ENCODE data around the gene TRPM7.

DNA sequence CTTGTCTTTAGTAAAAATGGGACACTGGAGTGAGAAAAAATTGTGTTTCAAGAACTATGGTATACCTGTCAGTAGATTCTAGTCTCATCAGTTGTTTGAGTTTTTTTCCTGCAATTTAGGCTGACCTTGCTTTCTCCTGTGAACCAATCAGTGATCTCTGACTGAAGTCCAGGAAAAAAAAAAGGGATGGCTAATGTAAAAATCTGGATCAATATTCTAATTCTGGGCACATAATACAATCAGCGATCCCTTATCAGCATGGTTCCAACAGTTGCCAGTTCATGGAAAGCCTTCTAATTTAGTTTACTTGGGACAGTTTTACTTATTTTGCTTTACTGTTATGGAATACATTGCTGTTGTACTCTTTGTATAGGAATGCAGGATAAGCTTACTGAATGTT lies 17.0 kb downstream of the TRPM7 start:
- TF ChIP-seq, protein P1, sequence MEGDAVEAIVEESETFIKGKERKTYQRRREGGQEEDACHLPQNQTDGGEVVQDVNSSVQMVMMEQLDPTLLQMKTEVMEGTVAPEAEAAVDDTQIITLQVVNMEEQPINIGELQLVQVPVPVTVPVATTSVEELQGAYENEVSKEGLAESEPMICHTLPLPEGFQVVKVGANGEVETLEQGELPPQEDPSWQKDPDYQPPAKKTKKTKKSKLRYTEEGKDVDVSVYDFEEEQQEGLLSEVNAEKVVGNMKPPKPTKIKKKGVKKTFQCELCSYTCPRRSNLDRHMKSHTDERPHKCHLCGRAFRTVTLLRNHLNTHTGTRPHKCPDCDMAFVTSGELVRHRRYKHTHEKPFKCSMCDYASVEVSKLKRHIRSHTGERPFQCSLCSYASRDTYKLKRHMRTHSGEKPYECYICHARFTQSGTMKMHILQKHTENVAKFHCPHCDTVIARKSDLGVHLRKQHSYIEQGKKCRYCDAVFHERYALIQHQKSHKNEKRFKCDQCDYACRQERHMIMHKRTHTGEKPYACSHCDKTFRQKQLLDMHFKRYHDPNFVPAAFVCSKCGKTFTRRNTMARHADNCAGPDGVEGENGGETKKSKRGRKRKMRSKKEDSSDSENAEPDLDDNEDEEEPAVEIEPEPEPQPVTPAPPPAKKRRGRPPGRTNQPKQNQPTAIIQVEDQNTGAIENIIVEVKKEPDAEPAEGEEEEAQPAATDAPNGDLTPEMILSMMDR (IDR thresholded peaks at IDR 0.05; ENCODE audit: insufficient read depth, low read length): no peak
- TF ChIP-seq, protein P2, sequence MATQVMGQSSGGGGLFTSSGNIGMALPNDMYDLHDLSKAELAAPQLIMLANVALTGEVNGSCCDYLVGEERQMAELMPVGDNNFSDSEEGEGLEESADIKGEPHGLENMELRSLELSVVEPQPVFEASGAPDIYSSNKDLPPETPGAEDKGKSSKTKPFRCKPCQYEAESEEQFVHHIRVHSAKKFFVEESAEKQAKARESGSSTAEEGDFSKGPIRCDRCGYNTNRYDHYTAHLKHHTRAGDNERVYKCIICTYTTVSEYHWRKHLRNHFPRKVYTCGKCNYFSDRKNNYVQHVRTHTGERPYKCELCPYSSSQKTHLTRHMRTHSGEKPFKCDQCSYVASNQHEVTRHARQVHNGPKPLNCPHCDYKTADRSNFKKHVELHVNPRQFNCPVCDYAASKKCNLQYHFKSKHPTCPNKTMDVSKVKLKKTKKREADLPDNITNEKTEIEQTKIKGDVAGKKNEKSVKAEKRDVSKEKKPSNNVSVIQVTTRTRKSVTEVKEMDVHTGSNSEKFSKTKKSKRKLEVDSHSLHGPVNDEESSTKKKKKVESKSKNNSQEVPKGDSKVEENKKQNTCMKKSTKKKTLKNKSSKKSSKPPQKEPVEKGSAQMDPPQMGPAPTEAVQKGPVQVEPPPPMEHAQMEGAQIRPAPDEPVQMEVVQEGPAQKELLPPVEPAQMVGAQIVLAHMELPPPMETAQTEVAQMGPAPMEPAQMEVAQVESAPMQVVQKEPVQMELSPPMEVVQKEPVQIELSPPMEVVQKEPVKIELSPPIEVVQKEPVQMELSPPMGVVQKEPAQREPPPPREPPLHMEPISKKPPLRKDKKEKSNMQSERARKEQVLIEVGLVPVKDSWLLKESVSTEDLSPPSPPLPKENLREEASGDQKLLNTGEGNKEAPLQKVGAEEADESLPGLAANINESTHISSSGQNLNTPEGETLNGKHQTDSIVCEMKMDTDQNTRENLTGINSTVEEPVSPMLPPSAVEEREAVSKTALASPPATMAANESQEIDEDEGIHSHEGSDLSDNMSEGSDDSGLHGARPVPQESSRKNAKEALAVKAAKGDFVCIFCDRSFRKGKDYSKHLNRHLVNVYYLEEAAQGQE (IDR thresholded peaks at IDR 0.05; ENCODE audit: insufficient replicate concordance, low read depth): no peak
- no peak for TF ChIP-seq POLR2AphosphoS5 (IDR thresholded peaks at IDR 0.05; ENCODE audit: low read depth)
- no peak for TF ChIP-seq GABPA (IDR thresholded peaks at IDR 0.05; ENCODE audit: low read depth)
